Activated CD4-positive, alpha-beta T cell treated with anti-CD3 and anti-CD28 coated beads for 4 hours (primary cell): Measurements from ENCODE around the gene CCNA2.

Experiments
- DNase-seq, 2 donors: peaks; one replicate each; pipeline ENCODE4 v3.0.0-alpha.2; 2020

CCNA2 gene

GRCh38 chr4:121800961-121801714, 22.5 kb downstream of the CCNA2 start, which contains the start of gene EXOSC9:
TSS of gene EXOSC9 (plus strand) at chr4:121801323. CDS start at chr4:121801425, 102 bp downstream.
- peak; percentile 90 to 97 for DNase-seq

DNA sequence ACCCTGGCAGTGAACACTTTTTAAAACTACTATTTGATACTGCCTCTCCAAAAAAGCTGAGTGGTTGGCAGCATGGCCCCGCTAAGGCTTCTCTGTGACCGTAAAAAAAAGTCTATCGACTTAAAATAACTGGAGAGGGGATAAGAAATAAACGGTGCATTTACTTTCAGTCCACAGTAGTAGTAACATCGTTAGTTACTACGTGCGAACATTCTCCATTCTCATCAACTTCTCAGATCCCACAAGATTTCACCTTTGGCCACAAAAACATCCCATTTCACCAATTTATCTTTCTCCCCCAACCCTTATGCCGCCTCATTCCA, 23.1 kb downstream of the CCNA2 start:
- DNase-seq: no peak

DNA sequence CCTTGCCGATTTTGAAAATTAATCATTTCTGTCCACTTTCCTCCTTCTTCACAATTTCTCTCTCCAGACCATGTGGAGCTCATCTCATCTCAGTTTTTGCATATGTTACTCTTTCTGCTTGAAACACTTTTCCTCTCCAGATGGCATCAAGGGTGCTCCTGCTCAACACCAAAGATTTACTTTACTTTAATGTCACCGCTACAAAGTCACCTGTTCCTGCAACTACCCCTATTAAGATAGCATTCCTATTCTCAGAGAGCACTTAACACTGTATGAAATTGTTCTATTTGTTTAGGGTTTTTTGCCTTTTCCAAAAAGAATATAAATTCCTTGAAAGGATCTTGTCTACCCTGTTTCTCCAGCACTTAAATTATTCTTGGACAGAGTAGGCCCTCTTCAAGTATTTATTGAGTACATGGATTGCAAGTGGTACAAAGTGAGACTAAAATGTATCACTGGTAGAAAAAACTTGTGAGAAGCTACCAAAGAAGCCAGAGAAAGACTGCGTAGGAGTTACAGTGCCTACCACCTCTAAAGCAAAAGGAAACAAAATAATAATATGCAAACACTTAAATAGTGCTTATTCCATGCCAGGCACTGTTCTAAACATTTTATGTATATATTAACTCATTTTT, 23.7 kb downstream of the CCNA2 start:
- DNase-seq: no peak

DNA sequence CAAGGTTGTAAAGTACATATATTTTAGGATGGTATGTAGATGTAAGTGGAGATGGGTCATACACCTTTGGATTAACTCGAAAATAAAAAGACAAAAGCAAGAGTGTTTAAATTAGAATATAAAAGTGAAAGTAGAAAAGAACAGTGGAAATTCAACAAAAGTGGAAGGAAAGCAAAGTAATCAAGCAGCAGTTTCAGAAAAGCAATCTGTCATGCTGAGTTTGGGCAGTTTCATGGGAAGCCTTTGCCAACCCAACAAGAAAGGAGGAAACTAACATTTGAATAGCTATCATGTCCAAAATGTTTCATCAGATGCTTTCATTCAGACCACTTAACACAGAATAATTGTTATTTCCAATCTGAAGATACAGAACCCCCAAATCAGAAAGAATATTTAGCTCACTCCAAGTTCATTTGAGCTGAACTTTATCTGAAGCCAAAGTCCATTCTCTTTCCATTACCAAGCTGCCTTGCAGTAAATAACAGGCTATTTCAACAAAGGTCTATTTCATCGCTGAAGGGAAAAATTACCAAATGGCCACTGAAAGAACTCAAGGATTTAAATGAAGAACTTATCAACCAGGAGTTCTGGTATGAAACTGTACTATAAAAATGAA, 24.4 kb downstream of the CCNA2 start:
- no peak for DNase-seq

DNA sequence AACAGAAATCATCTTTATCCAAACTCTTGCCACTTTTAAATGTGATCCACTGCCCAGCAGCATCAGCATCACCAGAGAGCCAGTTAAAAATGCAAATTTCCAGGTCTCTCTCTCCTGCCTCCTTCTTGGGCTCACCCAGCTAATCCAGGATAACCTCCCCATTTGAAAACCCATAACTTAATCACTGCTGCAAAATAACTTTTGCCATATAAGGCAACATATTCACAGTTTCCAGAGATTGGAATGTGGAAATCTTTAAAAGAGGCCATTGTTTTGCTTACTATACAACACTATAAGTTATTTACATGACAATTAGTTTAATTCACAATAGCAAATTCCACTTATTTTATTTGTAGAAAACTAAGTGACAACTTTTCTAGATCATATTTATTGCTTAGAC, 27.4 kb downstream of the CCNA2 start:
- no peak for DNase-seq

DNA sequence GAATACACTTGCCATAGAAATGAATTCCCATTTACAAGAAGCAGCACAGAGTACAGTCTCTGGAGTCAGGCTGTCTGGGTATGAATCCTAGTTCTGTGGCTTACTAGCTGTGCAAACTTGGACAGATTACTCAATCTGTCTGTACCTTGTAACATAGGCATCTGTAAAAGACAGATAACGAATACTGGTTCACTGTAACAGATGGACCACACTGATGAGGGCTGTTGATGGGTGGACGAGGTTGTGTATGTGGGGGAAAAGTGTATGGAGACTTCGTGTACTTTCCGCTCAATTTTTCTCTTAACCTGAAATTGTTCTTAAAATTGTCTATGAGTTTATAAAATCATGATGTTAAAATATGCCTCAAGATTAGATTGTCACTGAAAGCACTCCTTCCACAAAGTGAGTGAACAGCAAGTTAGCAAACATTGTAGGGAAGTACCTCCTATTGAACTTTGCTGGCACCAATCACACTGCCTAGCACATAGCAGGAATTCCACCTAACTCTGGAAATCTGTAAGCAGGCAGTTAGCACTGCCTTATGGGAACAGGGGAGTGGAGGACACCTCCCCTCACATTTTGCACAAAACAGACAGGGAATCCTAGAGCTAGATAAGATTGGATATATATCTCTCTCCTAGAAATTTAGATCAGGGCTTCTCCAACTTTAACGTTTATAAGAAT, 29.0 kb downstream of the CCNA2 start:
- no peak for DNase-seq

- no peak for DNase-seq
These were observed 30.7 kb downstream of the CCNA2 start for GRCh38 chr4:121792966-121793365.

DNA sequence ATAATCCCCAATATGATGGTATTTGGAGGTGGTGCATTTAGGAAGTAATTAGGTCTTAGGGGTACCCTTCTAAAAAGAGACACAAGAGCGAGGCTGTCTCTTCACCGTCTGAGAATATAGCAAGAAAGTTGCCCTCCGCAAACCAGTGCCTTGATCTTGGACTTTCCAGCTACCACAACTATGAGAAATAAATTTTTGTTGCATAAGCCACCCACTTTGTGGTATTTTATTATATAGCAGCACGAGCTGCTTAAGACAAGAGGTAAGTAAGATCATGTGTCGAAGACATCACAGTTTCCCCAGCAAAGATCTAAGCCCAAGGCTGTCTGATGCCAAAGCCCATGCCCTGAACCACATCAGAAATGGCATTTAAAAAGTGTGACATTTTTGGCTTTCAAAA, 32.2 kb downstream of the CCNA2 start:
- DNase-seq: no peak

- no peak for DNase-seq
These were observed 32.7 kb downstream of the CCNA2 start for GRCh38 chr4:121790976-121791375.

GRCh38 chr4:121789960-121790829, 33.5 kb downstream of the CCNA2 start:
- no peak for DNase-seq

- no peak for DNase-seq
These were observed 34.2 kb downstream of the CCNA2 start for GRCh38 chr4:121789455-121789854.

DNA sequence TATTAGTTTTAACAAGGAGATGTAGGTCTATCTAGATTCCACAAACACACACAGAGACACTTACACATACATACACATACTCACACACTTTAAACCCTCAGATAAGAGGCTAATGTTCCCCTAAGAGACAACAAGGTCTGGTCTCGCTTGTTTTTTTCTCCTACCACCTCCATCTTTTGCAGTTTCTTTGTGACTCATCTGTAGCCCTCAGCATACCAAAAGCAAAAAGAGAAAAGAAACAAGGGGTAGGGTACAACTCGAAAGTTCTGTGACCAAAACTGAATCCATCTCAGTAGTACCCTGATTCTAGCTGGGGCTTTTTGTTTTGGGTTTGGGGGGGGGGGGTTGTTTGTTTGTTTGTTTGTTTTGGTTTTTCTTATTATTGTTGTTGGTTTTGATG, 34.8 kb downstream of the CCNA2 start:
- no peak for DNase-seq

DNA sequence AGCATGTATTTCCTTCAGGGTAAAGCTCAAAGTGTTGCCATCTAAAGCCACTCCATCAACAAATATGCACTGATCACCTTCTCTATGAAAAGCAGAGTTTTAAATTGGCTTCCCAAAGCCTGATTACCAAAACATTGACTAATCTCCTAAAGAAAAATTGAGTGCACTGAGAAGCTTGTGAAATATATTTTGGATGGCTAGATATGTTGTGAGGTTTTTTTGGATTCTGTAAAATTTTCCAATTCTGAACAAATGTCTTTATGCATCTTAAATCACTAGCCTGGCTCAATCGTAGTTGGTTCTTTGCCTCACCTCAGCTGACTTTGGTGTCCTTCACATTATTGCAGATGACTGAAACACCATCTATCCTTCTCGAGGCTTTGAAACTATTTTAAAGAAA, 37.5 kb downstream of the CCNA2 start:
- no peak for DNase-seq

GRCh38 chr4:121785479-121785878, 38.2 kb downstream of the CCNA2 start:
- no peak for DNase-seq

GRCh38 chr4:121784975-121785374, 38.7 kb downstream of the CCNA2 start:
- no peak for DNase-seq

- no peak for DNase-seq
These were observed 39.3 kb downstream of the CCNA2 start for GRCh38 chr4:121784401-121784800.

GRCh38 chr4:121783210-121783609, 40.5 kb downstream of the CCNA2 start:
- DNase-seq: no peak

DNA sequence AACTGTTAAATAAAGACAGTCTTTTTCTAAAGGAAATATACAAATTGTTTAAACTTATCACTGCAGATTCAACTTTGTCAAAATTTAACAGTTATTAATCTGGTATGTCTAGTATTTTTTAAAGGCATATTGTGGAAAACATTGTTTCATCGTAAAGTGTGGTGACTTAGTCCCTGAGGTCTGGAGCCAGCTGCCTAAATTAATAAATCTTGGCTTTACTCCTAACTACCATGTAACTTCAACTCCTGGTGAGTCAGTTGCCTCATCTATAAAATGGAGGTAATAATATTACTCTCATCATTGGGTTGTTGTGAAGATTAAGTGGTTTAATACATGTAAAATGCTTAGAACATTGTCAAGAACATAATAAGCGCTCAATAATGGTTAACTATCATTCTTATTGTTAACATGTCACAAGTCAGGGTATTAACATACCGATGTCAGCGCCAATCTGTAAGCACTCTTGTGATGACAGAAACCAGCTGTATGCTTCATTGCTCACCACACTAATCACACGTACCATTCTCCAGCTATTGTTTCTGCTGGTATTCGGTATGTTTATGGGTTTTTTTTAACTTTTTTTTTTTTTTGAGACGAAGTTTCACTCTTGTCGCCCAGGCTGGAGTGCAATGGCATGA, 44.6 kb downstream of the CCNA2 start:
- DNase-seq: no peak

GRCh38 chr4:121777625-121778024, 46.1 kb downstream of the CCNA2 start:
- no peak for DNase-seq

DNA sequence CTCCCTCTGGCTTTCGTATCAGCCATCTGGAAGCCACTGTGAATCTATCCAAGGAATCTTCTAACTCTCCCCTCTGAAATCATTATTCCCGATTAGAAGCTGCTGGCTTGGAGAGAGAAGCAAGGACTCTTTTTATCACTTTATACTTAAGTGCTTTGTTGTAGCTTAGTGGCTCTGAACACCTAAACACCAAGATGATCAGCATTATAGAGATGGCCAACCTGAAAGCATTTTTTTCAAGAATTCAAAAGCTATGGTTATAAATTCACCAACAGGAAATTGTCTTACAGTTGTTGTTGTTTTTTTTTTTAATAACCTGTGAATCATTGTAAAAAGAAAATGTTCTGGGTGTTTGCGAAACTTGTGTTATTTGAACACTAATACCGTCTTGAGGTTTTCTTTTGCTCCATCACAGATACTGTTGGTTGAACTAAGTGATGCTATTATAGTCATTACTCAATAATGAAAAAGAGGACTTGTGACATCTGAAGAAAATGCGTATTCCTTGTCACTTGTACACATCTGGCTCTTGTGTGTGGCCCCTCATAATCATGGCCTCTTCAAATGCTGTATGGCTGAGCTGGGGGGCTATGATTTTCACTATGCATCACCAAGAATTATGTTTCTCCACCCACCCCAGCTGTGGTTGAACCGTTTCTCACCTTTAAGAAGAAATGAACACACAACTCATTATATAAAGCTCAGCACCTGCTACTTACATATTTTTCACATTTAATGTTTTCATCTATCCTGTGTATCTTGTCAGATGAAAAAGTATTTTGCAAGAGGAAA, 46.9 kb downstream of the CCNA2 start:
- no peak for DNase-seq

DNA sequence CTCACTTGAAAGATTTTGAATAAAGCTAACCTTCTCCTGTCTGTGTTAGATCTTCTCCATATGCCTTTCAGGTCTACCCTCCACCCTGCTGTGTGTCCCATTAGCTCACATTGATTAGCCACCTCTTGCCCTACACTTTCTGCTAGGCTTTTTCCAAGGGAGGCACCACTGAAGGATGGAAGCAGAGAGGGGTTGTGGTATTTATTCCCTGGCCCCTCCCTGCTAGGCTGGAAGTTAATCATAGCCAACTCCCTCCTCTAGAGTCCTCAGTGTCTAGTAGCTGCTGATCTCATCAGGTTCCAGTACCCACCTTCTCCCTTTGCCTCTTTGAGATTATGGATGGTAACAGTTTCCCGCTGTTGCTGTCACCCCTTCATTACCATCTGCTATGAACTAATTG, 49.8 kb downstream of the CCNA2 start:
- DNase-seq: no peak
